Gastrocnemius medialis (tissue), 4 donors: Measurements from ENCODE around the gene SLC25A25.

ENCODE experiments used
- POLR2A ChIP-seq, 2 donors: fragments of 450-650 bp; IDR thresholded peaks; one replicate each; pipeline ENCODE4 v1.6.1; 2017; ENCODE audit warnings: antibody characterized with exemption in 2 of 2, mild to moderate bottlenecking in 2 of 2, moderate library complexity in 2 of 2
- TF ChIP-seq, protein P1 (sequence below), 5 experiments: fragments of 450-650 bp in 3 of 5; fragments of 200-600 bp in 2 of 5; sonication (generic) in 2 of 5; IDR thresholded peaks in 4 of 5; conservative IDR thresholded peaks in 1 of 5; 1 replicate in 4 of 5; 2 replicates in 1 of 5; pipeline ENCODE4 v1.5.1; 2016 to 2019; ENCODE audit warnings: antibody characterized with exemption in 5 of 5, mild to moderate bottlenecking in 3 of 5, moderate library complexity in 3 of 5

DNA sequence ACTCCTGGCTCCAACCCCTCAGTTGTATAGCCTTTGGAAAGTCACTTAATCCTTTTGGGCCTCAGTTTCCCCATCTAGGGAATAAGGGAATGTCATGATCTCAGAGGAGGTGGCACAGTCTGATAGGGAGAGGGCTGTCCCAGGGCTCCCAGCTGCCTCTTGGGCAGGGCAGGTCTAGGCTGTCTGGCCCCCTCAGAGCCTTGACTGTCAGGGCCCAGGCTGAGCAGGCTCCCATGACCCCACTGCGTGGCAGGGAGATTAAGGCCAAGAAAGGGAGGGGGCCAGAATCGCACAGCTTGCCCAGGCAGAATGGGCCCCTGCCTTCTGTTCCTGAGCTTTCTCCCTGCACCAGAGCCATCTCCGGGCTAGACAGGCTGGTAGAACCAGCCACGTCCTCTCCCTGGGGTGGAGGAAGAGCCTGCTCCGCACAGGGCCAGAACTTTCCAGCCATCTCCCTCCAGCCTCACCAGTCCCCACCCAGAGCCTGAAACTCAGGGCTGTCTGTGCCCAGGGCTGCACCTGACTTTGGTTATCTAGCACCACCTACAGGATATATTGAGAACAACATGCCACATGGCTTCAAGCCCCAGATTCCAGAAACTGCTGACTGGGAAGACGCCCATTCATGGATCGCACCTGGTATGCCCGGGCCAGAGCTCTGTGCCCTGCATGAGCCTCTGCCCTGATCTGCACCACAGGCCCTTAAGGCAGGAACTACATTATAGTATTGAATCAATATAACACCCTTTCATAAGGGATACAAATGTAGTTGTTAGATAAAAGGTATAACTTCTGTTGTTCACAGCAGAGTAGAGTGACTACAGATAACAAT is 33.0 kb upstream of the SLC25A25 start:
- TF ChIP-seq, protein P1, sequence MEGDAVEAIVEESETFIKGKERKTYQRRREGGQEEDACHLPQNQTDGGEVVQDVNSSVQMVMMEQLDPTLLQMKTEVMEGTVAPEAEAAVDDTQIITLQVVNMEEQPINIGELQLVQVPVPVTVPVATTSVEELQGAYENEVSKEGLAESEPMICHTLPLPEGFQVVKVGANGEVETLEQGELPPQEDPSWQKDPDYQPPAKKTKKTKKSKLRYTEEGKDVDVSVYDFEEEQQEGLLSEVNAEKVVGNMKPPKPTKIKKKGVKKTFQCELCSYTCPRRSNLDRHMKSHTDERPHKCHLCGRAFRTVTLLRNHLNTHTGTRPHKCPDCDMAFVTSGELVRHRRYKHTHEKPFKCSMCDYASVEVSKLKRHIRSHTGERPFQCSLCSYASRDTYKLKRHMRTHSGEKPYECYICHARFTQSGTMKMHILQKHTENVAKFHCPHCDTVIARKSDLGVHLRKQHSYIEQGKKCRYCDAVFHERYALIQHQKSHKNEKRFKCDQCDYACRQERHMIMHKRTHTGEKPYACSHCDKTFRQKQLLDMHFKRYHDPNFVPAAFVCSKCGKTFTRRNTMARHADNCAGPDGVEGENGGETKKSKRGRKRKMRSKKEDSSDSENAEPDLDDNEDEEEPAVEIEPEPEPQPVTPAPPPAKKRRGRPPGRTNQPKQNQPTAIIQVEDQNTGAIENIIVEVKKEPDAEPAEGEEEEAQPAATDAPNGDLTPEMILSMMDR (IDR thresholded peaks at IDR 0.05 in 4 of 5, conservative IDR thresholded peaks at IDR 0.05 in 1 of 5) = peak; percentile 84 to 93 (median 90)
- no peak for TF ChIP-seq POLR2A (IDR thresholded peaks at IDR 0.05)
